ENCODE results near the gene TMEM61. TPM values are rescaled to one million over a fixed set of nuclear protein-coding genes. Genes with fewer than 3 reads are reported as not detected.
"Not testable (repeated sequence)": the region's sequence is repeated elsewhere in the genome, so short reads cannot be mapped to it uniquely, and the experiment has no call there.

The TMEM61 gene
- total RNA-seq, 1 donor from 2014 or later: not detected

DNA sequence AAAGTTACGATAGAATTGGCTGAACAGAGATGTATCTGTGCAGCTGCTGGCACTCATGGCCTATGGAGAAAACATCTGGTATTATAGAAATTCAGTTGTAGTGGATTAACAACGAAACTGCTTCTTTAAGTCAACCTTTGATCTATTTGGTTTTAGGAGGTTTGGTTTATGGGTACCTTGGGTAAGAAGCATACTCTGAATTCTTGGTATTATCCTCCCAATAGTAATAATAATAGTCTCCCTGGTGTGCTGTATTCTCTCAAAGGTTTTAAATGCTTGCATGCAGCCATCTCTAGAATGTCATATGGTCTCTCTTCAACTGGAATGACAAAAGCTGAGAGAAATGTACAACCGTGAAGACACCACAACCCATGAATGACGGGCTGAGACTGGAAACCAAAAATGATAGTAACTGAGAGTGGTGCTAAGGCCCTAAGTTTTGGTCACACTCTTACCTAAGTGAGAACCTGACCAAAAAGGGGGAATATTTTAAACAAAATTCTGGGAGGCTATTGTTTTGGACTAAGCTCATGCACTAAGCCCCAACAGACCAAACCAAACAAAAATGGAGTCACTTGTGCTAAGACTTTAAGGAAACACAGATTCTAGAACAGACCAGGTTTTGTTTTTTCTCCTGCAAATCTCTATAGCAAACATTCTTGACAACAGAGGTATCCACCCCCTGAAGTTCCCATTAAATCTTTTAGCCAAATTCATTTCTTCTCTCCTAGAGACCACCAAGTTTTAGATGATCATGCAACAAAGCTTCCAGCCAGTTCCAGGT lies 17.6 kb upstream of the TMEM61 start:
- Mint-ChIP-seq H3K27ac (ENCODE audit: unreplicated experiment) (no peak overlapping the region), H3K9me3 (ENCODE audit: low read depth) (peaks cover 11% of the 10 kb centered on the region)

DNA sequence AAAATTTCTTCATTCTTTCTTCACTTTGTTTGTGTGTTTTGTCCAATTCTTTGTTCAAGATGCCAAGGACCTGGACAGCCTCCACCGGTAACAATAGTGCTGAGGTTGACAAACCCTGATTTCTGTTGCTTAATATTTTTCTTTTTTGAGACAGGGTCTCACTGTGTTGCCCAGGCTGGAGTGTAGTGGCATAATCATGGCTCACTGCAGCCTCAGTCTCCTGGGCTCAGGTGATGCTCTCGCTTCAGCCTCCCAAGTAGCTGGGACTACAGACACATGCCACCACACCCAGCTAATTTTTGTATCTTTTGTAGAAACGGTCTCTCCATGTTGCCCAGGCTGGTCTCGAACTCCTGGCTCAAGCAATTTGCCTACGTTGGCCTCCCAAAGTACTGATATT lies 16.6 kb upstream of the TMEM61 start:
- H3K36me3 Mint-ChIP-seq (ENCODE audit: low read depth); H3K4me3 Mint-ChIP-seq (ENCODE audit: unreplicated experiment); H3K4me1 Mint-ChIP-seq (ENCODE audit: low read depth); H3K27ac Mint-ChIP-seq (ENCODE audit: unreplicated experiment); H3K9me3 Mint-ChIP-seq (ENCODE audit: low read depth); H3K27me3 Mint-ChIP-seq (ENCODE audit: low read depth); DNase-seq (ENCODE audit: low spot score): not testable (repeated sequence)

More for the DNA sequence above, 17.6 kb upstream of the TMEM61 start:
- H3K36me3 Mint-ChIP-seq (ENCODE audit: low read depth): no peaks in the 10 kb centered on the region
- H3K27me3 Mint-ChIP-seq (ENCODE audit: low read depth): no peaks in the 10 kb centered on the region
- no peak for DNase-seq (ENCODE audit: low spot score)
- H3K4me1 Mint-ChIP-seq (ENCODE audit: low read depth): no peaks in the 10 kb centered on the region
- TF ChIP-seq, protein P1, sequence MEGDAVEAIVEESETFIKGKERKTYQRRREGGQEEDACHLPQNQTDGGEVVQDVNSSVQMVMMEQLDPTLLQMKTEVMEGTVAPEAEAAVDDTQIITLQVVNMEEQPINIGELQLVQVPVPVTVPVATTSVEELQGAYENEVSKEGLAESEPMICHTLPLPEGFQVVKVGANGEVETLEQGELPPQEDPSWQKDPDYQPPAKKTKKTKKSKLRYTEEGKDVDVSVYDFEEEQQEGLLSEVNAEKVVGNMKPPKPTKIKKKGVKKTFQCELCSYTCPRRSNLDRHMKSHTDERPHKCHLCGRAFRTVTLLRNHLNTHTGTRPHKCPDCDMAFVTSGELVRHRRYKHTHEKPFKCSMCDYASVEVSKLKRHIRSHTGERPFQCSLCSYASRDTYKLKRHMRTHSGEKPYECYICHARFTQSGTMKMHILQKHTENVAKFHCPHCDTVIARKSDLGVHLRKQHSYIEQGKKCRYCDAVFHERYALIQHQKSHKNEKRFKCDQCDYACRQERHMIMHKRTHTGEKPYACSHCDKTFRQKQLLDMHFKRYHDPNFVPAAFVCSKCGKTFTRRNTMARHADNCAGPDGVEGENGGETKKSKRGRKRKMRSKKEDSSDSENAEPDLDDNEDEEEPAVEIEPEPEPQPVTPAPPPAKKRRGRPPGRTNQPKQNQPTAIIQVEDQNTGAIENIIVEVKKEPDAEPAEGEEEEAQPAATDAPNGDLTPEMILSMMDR (IDR thresholded peaks at IDR 0.05): no peak
- H3K4me3 Mint-ChIP-seq (ENCODE audit: unreplicated experiment): no peak overlapping the region

DNA sequence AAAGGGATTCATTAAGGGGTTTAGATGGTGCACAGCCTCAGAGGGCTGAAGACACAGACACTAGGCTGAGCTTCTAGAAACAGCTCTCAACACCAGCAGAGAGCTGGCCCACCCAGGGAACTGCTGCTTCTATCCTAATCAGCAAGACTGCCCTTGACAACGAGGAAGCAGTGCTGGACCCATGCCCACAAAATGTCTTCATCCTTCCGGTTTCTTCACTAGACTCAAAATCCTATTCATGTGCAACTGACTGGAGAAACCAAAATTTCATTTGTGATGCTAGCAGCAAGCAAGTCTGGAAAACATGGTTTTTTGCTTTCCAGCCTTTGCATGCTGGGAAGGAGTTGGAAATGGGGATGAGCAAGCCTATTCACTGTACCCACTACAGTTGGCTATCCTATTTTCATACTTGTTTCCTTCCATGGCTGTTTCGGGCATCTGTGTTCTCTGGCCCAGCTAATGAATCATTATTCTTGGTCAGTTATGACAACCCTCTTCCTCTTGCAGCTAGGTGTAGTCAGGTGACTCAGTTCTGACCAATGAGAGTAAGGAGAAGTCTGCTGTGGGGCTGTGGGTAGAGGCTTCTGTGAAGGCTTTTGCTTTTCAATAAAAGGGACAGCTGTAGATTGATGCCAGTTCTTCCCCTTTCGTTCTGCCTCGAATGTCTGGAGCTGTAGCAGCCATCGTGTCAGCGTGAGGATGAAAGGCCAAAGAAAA lies 14.6 kb upstream of the TMEM61 start:
- no peaks in the 10 kb centered on the region for H3K36me3 Mint-ChIP-seq (ENCODE audit: low read depth)
- no peaks in the 10 kb centered on the region for H3K9me3 Mint-ChIP-seq (ENCODE audit: low read depth)
- H3K4me3 Mint-ChIP-seq (ENCODE audit: unreplicated experiment): no peak overlapping the region
- no peak overlapping the region for H3K27ac Mint-ChIP-seq (ENCODE audit: unreplicated experiment)
- no peak for DNase-seq (ENCODE audit: low spot score)
- TF ChIP-seq, protein P1 (IDR thresholded peaks at IDR 0.05): no peak
- H3K4me1 Mint-ChIP-seq (ENCODE audit: low read depth): no peaks in the 10 kb centered on the region
- no peaks in the 10 kb centered on the region for H3K27me3 Mint-ChIP-seq (ENCODE audit: low read depth)

DNA sequence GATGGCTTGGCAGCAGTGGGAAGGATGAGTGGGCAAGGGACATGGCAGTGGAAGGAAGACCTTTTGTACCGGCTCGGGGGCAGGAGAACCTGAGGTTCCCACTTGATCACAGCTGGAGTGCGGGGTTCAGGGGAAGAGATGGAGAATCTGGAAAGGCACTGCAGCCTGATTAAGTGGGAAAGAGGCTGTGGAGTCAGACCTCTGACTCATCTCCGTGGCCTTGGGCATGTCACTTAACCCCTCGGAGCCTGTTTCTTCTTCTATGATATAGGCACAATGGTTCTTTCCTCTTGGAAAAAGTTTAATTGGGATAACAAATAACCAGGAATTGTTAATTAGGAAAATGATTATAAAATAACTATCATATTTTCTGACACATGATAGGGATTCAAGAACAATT lies 13.1 kb upstream of the TMEM61 start:
- Mint-ChIP-seq H3K27me3 (ENCODE audit: low read depth) (no peaks in the 10 kb centered on the region), H3K9me3 (ENCODE audit: low read depth) (no peaks in the 10 kb centered on the region), H3K27ac (ENCODE audit: unreplicated experiment) (no peak overlapping the region), H3K4me1 (ENCODE audit: low read depth) (peaks cover 6% of the 10 kb centered on the region), H3K4me3 (ENCODE audit: unreplicated experiment) (no peak overlapping the region), H3K36me3 (ENCODE audit: low read depth) (no peaks in the 10 kb centered on the region)
- TF ChIP-seq, protein P1 (IDR thresholded peaks at IDR 0.05): no peak
- DNase-seq (ENCODE audit: low spot score): no peak

DNA sequence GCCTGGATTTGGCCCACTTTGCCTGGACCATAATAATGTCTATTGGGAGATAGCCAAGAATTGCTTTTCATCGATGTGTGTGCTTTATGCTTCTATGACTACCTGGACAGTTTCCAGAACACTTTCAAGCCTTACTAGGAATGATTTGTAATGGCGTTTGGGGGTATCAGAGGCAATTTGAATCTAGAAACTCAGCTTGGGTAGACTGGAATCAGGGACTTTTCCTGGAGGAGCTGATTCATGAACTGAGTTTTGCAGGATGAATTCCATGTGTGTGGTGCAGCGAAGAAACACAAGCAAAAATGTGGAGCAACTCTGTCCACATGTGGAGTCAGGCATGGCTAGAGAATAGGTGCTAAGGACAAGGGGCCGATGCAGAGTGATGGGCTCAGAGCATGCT lies 11.9 kb upstream of the TMEM61 start:
- no peak for DNase-seq (ENCODE audit: low spot score)
- H3K4me1 Mint-ChIP-seq (ENCODE audit: low read depth): peaks cover 14% of the 10 kb centered on the region
- no peak overlapping the region for H3K27ac Mint-ChIP-seq (ENCODE audit: unreplicated experiment)
- H3K36me3 Mint-ChIP-seq (ENCODE audit: low read depth): no peaks in the 10 kb centered on the region
- no peaks in the 10 kb centered on the region for H3K9me3 Mint-ChIP-seq (ENCODE audit: low read depth)
- TF ChIP-seq, protein P1 (IDR thresholded peaks at IDR 0.05): no peak
- no peaks in the 10 kb centered on the region for H3K27me3 Mint-ChIP-seq (ENCODE audit: low read depth)
- no peak overlapping the region for H3K4me3 Mint-ChIP-seq (ENCODE audit: unreplicated experiment)
